A204.1 (cell line): ENCODE measurements around the gene RUFY4.
"Not testable (repeated sequence)": the region's sequence is repeated elsewhere in the genome, so short reads cannot be mapped to it uniquely, and the experiment has no call there.

Experiments
- FAIRE-seq: peaks from 2 replicates; lab custom pipeline; 2012; peaks lifted over from hg19 to GRCh38; lab: Jason Lieb, UNC

RUFY4 gene

DNA sequence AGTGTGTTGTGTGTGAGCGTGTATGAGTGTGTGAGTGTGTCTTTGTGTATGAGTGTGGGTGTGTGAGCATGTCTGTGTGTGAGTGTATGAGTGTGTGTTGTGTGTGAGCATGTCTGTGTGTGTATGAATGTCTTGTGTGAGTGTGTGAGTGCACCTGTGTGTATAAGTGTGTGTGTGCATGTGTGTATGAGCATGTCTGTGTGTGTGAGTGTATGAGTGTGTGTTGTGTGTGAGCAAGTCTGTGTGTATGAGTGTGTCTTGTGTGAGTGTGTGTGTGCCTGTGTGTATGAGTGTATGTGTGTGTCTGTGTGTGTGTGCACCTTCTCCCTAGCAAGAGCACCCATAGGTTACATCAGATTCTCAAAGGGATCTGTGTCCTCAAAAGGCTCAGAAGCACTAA, 37.8 kb upstream of the RUFY4 start:
- FAIRE-seq, result no peak

GRCh38 chr2:218031771-218032257, 37.2 kb upstream of the RUFY4 start:
- FAIRE-seq, result no peak

GRCh38 chr2:218032336-218033171, 36.5 kb upstream of the RUFY4 start:
- FAIRE-seq, result no peak

- no peak for FAIRE-seq
These were observed 35.9 kb upstream of the RUFY4 start for GRCh38 chr2:218033208-218033589.

- FAIRE-seq, result no peak
These were observed 35.2 kb upstream of the RUFY4 start for GRCh38 chr2:218033590-218034496.

- peak; percentile 53 for FAIRE-seq
These were observed 34.4 kb upstream of the RUFY4 start for GRCh38 chr2:218034497-218035213.

- no peak for FAIRE-seq
These were observed 33.5 kb upstream of the RUFY4 start for GRCh38 chr2:218035463-218036100.

DNA sequence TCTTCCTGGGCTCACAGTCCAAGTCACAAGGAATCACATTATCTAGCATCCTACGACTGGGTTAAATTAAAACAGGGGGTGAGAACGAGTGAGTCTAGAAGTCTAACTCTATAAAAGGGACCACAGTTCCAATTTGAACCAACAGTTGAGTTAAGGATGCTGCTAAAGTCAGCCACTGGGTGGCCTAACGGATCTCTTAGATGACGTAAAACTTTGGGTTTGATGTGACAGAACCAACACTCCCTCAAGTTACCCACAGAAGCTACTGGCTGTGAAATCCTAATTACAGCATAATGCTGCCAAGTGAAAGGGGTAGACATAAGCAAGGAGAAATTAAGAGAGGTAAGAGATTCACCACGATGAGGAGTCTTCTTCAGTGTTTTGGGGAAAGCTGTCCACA, 32.7 kb upstream of the RUFY4 start:
- no peak for FAIRE-seq

DNA sequence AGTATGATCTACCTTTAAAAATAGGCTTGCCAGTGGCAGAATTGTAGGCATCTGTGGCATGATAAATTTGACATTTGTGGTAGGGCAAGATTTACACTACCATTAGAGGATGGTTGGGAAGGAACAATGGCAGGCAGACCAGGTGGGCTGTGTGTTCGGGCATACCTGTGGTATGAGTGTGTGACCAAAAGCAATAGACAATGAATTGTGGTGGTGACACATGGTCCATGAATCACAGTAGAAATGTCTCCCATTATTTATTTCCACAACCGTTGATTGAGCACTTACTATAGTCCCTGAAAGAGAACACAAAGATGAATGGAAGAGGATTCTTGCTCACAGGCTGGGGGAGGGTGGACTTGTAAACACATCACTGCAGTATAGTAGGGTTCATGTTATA, 29.9 kb upstream of the RUFY4 start:
- FAIRE-seq, result no peak

GRCh38 chr2:218040883-218041282, 28.2 kb upstream of the RUFY4 start:
- no peak for FAIRE-seq

GRCh38 chr2:218041302-218042168, 27.5 kb upstream of the RUFY4 start:
- FAIRE-seq, result no peak

GRCh38 chr2:218043100-218043499, 26.0 kb upstream of the RUFY4 start:
- FAIRE-seq, result no peak

DNA sequence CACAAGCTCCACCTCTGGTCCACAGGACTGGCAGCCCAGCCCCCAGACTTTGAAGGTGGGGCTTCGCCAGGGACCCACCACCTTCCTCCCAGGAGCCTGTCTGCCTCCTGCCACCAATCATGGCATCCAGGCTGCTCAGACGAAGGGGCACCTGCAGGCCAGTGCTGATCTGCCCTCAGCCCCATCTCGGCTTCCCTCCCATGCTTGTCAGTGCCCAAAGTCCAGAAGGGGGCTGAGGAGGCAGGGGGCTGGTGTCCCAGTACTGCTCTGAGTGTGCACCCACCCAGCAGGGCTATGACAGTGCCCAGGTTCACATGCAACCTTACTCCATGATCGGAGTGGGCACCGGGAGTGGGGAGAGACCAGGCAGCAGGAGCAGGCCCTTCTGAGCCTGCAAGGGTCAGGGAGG, 25.3 kb upstream of the RUFY4 start:
- FAIRE-seq, result no peak

DNA sequence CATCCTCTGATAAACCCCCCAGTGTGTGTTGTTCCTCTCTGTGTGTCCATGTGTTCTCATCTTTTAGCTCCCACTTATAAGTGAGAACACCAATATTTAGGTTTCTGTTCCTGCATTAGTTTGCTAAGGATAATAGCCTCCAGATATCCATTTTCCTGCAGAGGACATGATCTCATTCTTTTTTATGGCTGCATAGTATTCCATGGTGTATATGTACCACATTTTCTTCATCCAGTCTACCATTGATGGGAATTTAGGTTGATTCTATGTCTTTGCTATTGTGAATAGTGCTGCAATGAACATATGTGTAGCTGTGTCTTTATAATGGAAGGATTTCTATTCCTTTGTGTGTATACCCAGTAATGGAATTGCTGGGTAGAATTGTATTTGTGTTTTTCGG, 24.5 kb upstream of the RUFY4 start:
- FAIRE-seq, result not testable (repeated sequence)

DNA sequence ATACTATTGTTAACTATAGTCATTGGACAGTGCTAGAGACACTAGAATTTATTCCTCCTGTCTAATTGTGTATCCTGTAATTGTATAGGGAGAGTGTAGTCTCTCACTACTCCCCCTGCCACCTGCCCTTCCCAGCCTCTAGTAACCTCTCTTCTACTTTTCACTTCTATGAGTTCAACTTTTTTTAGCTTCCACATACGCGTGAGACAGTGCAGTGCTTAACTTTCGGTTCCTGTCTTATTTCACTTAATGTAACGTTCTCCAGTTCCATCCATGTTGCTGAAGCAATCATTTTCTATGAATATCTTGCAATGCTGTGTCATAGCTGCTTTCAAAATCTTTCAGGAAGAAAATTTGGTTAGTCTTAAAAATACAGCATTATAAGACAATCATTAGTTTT, 22.8 kb upstream of the RUFY4 start:
- no peak for FAIRE-seq

- FAIRE-seq, result peak; percentile 56
These were observed 21.4 kb upstream of the RUFY4 start for GRCh38 chr2:218047536-218048225.

GRCh38 chr2:218051903-218052302, 17.1 kb upstream of the RUFY4 start:
- no peak for FAIRE-seq

- FAIRE-seq, result no peak
These were observed 9.8 kb upstream of the RUFY4 start for GRCh38 chr2:218059289-218059688.

GRCh38 chr2:218060118-218060517, 8.9 kb upstream of the RUFY4 start:
- FAIRE-seq, result no peak

- no peak for FAIRE-seq
These were observed 7.9 kb upstream of the RUFY4 start for GRCh38 chr2:218060950-218061660.
